Ishikawa (cell line): ENCODE data around the gene EFHD1.
A peak's percentile ranks its signal among the peaks of the same experiment; 100 is the strongest.

Experiments
- CEBPB ChIP-seq: IDR thresholded peaks from 2 replicates; pipeline ENCODE4 v1.6.1; 2012
- CREB1 ChIP-seq: IDR thresholded peaks from 2 replicates; pipeline ENCODE4 v1.6.1; 2012; ENCODE audit warnings: low read depth
- EGR1 ChIP-seq: IDR thresholded peaks from 2 replicates; pipeline ENCODE4 v1.6.1; 2012
- EP300 ChIP-seq: IDR thresholded peaks from 2 replicates; pipeline ENCODE4 v1.6.1; 2012; ENCODE audit warnings: borderline replicate concordance
- FOXM1 ChIP-seq: IDR thresholded peaks from 2 replicates; pipeline ENCODE4 v1.6.1; 2012; ENCODE audit warnings: low read depth, borderline replicate concordance
- MAX ChIP-seq: IDR thresholded peaks from 2 replicates; pipeline ENCODE4 v1.6.1; 2012
- NFIC ChIP-seq: IDR thresholded peaks from 2 replicates; pipeline ENCODE4 v1.6.1; 2012
- RAD21 ChIP-seq: IDR thresholded peaks from 2 replicates; pipeline ENCODE4 v1.6.1; 2012; ENCODE audit warnings: low read depth
- REST ChIP-seq: IDR thresholded peaks from 2 replicates; pipeline ENCODE4 v1.6.1; 2012; ENCODE audit warnings: low read depth, mild to moderate bottlenecking
- TAF1 ChIP-seq: IDR thresholded peaks from 2 replicates; pipeline ENCODE4 v1.6.1; 2012; ENCODE audit warnings: low read depth, mild to moderate bottlenecking
- TCF12 ChIP-seq: IDR thresholded peaks from 2 replicates; pipeline ENCODE4 v1.6.1; 2012; ENCODE audit warnings: low read depth
- TEAD4 ChIP-seq: IDR thresholded peaks from 2 replicates; pipeline ENCODE4 v1.6.1; 2012
- USF1 ChIP-seq: IDR thresholded peaks from 2 replicates; pipeline ENCODE4 v1.6.1; 2012
- YY1 ChIP-seq: IDR thresholded peaks from 2 replicates; pipeline ENCODE4 v1.6.1; 2012; ENCODE audit warnings: low read depth
- ZBTB7A ChIP-seq: IDR thresholded peaks from 2 replicates; pipeline ENCODE4 v1.6.1; 2012; ENCODE audit warnings: low read depth

Gene EFHD1

GRCh38 chr2:232588680-232589585 is 44.5 kb upstream of the EFHD1 start:
- no peak for TF ChIP-seq TEAD4
- no peak for TF ChIP-seq EGR1
- TF ChIP-seq REST, result no peak
- TF ChIP-seq NFIC, result 0 out of 2 replicates have a peak, but pooled peaks have one; percentile 21
- no peak; the same call in 1 of the 2 replicates for TF ChIP-seq FOXM1

GRCh38 chr2:232592772-232593395 is 40.5 kb upstream of the EFHD1 start:
- TF ChIP-seq REST (peak; percentile 45; the same call in 1 of the 2 replicates), MAX (no peak), TCF12 (no peak), EGR1 (no peak), CREB1 (no peak), YY1 (no peak), CEBPB (peak; percentile 24; the same call in 1 of the 2 replicates)

- TF ChIP-seq EGR1, result no peak
- TF ChIP-seq REST, result no peak
- no peak for TF ChIP-seq FOXM1
- TF ChIP-seq EP300, result no peak
- TF ChIP-seq CREB1, result no peak
- TF ChIP-seq NFIC, result no peak
- no peak for TF ChIP-seq MAX
- no peak for TF ChIP-seq USF1
- no peak for TF ChIP-seq TCF12
- no peak for TF ChIP-seq CEBPB
- no peak for TF ChIP-seq TAF1
- TF ChIP-seq RAD21, result no peak
- no peak for TF ChIP-seq TEAD4
- TF ChIP-seq ZBTB7A, result no peak
- TF ChIP-seq YY1, result no peak
These were observed 39.4 kb upstream of the EFHD1 start for GRCh38 chr2:232593982-232594381.

GRCh38 chr2:232597362-232598079 is 35.9 kb upstream of the EFHD1 start:
- TF ChIP-seq NFIC, result no peak
- no peak for TF ChIP-seq USF1
- no peak for TF ChIP-seq CEBPB
- TF ChIP-seq TEAD4, result no peak
- no peak for TF ChIP-seq REST
- TF ChIP-seq EGR1, result no peak
- no peak for TF ChIP-seq TAF1
- no peak for TF ChIP-seq FOXM1
- TF ChIP-seq YY1, result no peak
